A673 (cell line): ENCODE results near the gene TASP1. TPM values are rescaled to one million over a fixed set of nuclear protein-coding genes. Genes with fewer than 3 reads are reported as not detected.

Experiments
- BruUV-seq: library from RNA; stranded (reverse); fragments of 400-500 nt; replicated peaks from 2 replicates; lab custom pipeline; 2021; lab: Mats Ljungman, UMichigan
- CTCF ChIA-PET: fragments of 300-600 bp; sonication (Branson Sonifier 250); formaldehyde crosslinking; loops from one replicate; lab custom pipeline; 2022; ENCODE audit warnings: antibody characterized with exemption; lab: Charles Lee
- POLR2A ChIA-PET: fragments of 300-600 bp; sonication (Branson Sonifier 250); formaldehyde crosslinking; loops from one replicate; lab custom pipeline; 2022; ENCODE audit warnings: antibody characterized with exemption; ENCODE audit not compliant: low non-redundant PET; lab: Charles Lee
- DNase-seq: peaks from one replicate; pipeline ENCODE4 v3.0.0-alpha.2; 2015; ENCODE audit warnings: low spot score
- H3K27ac ChIP-seq: fragments of 200-600 bp; sonication (generic); 2 replicates; pipeline ENCODE4 v1.5.1; 2016; ENCODE audit warnings: mixed run types, low read depth, mild to moderate bottlenecking, mixed read lengths, antibody characterized with exemption, low read length; ENCODE audit not compliant: poor library complexity, severe bottlenecking
- H3K27me3 ChIP-seq: fragments of 200-600 bp; sonication (generic); replicated peaks from 2 replicates; pipeline ENCODE4 v1.6.1; 2017; ENCODE audit warnings: mixed run types, low read depth, mild to moderate bottlenecking, mixed read lengths, antibody characterized with exemption, low read length; ENCODE audit not compliant: insufficient read depth, poor library complexity
- H3K36me3 ChIP-seq: fragments of 200-600 bp; sonication (generic); 2 replicates; pipeline ENCODE4 v1.6.1; 2016; ENCODE audit warnings: mixed run types, mild to moderate bottlenecking, mixed read lengths, antibody characterized with exemption, low read length; ENCODE audit not compliant: insufficient read depth, poor library complexity, severe bottlenecking
- H3K4me1 ChIP-seq: fragments of 200-600 bp; sonication (generic); 2 replicates; pipeline ENCODE4 v1.6.1; 2017; ENCODE audit warnings: mixed run types, mild to moderate bottlenecking, mixed read lengths, antibody characterized with exemption, low read length; ENCODE audit not compliant: insufficient read depth, poor library complexity, severe bottlenecking
- H3K4me3 ChIP-seq: fragments of 200-600 bp; sonication (generic); 2 replicates; pipeline ENCODE4 v1.5.1; 2016; ENCODE audit warnings: low read depth, mixed run types, mild to moderate bottlenecking, mixed read lengths, low read length; ENCODE audit not compliant: poor library complexity, severe bottlenecking
- H3K9me3 ChIP-seq: fragments of 200-600 bp; sonication (generic); 2 replicates; pipeline ENCODE4 v1.6.1; 2016; ENCODE audit warnings: mixed run types, low read depth, mild to moderate bottlenecking, mixed read lengths, antibody characterized with exemption, low read length; ENCODE audit not compliant: poor library complexity, severe bottlenecking
- CTCF ChIP-seq: fragments of 300-800, 200-600 bp; sonication (generic); conservative IDR thresholded peaks from 2 replicates; pipeline ENCODE4 v1.5.1; 2017; ENCODE audit warnings: low read depth, mild to moderate bottlenecking, antibody characterized with exemption, low read length, moderate library complexity, mixed read lengths
- EZH2 ChIP-seq: fragments of 200-600 bp; sonication (generic); IDR thresholded peaks from 2 replicates; pipeline ENCODE4 v1.6.1; 2017; ENCODE audit warnings: borderline replicate concordance, low read depth, mild to moderate bottlenecking, mixed read lengths, antibody characterized with exemption, low read length; ENCODE audit not compliant: poor library complexity, severe bottlenecking
- intact Hi-C: fragments of 100-400 bp; cut with micrococcal nuclease; formaldehyde crosslinking; loops from one replicate; pipeline ENCODE4 v1.10.0; 2022; ENCODE audit not compliant: unreplicated experiment
- total RNA-seq: library from RNA; stranded (reverse); gene quantifications from 2 replicates; pipeline ENCODE4 v1.2.3, GENCODE V29; 2021

Gene TASP1
- total RNA-seq, 1 experiment from 2014 or later = 15.6 TPM

- POLR2A ChIA-PET = no interaction called here
- no peaks in the 10 kb centered on the region for H3K27me3 ChIP-seq
- H3K4me3 ChIP-seq = no peak overlapping the region
- H3K36me3 ChIP-seq = no peaks in the 10 kb centered on the region
- TF ChIP-seq EZH2 (no peak), CTCF (no peak)
- no peaks in the 10 kb centered on the region for H3K4me1 ChIP-seq
- H3K9me3 ChIP-seq = peaks cover 17% of the 10 kb centered on the region
- BruUV-seq = no TSS peak
- H3K27ac ChIP-seq = no peak overlapping the region
- DNase-seq = no peak
- CTCF ChIA-PET = no interaction called here
- intact Hi-C loops = no loop called here
Observed at GRCh38 chr20:13468166-13468565, 170.6 kb downstream of the TASP1 start.

GRCh38 chr20:13464702-13465101 is 174.0 kb downstream of the TASP1 start:
- no TSS peak for BruUV-seq
- no peaks in the 10 kb centered on the region for H3K36me3 ChIP-seq
- POLR2A ChIA-PET = no interaction called here
- no peak overlapping the region for H3K4me3 ChIP-seq
- no peaks in the 10 kb centered on the region for H3K4me1 ChIP-seq
- H3K27me3 ChIP-seq = no peaks in the 10 kb centered on the region
- TF ChIP-seq EZH2 (no peak), CTCF (no peak)
- DNase-seq = no peak
- peaks cover 9% of the 10 kb centered on the region for H3K9me3 ChIP-seq
- H3K27ac ChIP-seq = no peak overlapping the region
- intact Hi-C loops = no loop called here
- CTCF ChIA-PET = no interaction called here

- ChIA-PET CTCF (no interaction called here), POLR2A (no interaction called here)
- Histone ChIP-seq H3K9me3 (no peaks in the 10 kb centered on the region), H3K36me3 (no peaks in the 10 kb centered on the region), H3K4me3 (no peak overlapping the region), H3K27ac (no peak overlapping the region), H3K27me3 (no peaks in the 10 kb centered on the region), H3K4me1 (no peaks in the 10 kb centered on the region)
- intact Hi-C loops = no loop called here
- no peak for TF ChIP-seq CTCF
- TF ChIP-seq EZH2 = no peak
- BruUV-seq = no TSS peak
- DNase-seq = no peak
Observed at GRCh38 chr20:13461849-13462458, 176.8 kb downstream of the TASP1 start.
